Measurements from ENCODE around the gene TRMT1L.

Gene TRMT1L

DNA sequence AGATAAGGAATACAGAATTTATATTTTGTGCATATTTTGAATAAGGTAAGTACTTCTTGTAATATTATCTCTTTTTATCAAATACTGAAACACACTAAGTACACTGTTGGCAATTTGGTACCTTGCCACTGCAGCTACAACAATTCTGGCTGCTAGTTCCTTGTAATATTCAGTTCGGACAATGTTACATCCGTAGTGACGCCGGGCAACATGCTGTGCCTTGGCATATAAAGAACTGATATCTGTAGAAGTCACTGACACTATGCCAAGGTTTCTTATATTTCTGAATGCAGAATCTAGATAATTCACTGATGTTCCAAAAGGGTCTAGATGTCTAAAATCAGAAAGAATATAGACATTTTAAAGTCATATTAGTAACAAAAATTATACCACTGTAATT is 17.5 kb downstream of the TRMT1L start:
- TF ChIP-seq, protein P1, sequence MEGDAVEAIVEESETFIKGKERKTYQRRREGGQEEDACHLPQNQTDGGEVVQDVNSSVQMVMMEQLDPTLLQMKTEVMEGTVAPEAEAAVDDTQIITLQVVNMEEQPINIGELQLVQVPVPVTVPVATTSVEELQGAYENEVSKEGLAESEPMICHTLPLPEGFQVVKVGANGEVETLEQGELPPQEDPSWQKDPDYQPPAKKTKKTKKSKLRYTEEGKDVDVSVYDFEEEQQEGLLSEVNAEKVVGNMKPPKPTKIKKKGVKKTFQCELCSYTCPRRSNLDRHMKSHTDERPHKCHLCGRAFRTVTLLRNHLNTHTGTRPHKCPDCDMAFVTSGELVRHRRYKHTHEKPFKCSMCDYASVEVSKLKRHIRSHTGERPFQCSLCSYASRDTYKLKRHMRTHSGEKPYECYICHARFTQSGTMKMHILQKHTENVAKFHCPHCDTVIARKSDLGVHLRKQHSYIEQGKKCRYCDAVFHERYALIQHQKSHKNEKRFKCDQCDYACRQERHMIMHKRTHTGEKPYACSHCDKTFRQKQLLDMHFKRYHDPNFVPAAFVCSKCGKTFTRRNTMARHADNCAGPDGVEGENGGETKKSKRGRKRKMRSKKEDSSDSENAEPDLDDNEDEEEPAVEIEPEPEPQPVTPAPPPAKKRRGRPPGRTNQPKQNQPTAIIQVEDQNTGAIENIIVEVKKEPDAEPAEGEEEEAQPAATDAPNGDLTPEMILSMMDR (IDR thresholded peaks at IDR 0.05), result no peak
- Histone ChIP-seq H3K4me3 (ENCODE audit: low read depth in 1 of 2, low read length in 1 of 2) (no peak overlapping the region), H3K27me3 (no peaks in the 10 kb centered on the region), H3K36me3 (peaks cover 77% of the 10 kb centered on the region), H3K4me1 (ENCODE audit: control insufficient read depth in 1 of 2, insufficient read depth in 1 of 2, low read depth in 1 of 2, low read length in 1 of 2) (no peaks in the 10 kb centered on the region), H3K27ac (no peak overlapping the region), H3K9me3 (no peaks in the 10 kb centered on the region)

DNA sequence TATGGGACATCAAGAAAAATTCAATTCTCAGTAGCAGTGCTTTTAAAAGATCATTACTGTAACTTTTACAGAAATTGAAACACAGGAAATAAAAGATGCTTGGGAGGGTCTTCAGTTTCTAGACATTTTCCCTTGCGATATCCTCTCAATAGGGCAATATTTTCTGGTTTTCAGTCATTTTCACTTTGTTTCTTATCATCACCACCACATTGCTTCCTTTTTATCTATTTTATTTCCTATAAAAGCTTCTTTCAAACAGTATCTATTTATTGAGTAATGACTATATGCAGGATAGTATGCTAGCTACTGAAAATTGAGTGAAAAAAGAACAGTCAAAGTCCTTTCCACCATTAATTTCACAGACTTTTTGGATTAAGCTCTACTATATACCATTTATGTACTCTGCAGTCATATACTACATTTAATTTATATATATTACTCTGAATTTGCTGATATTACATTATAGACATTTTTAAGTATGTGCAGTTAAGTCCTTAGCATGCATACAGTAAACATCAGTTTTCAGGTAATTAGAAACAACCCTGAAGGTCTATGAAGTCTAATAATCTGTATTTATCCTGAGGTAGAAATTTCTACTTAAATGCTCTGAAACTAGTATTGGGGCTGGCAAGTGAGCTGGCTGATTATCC is 18.7 kb downstream of the TRMT1L start:
- TF ChIP-seq, protein P1 (IDR thresholded peaks at IDR 0.05), result no peak
- no peaks in the 10 kb centered on the region for H3K4me1 ChIP-seq (ENCODE audit: control insufficient read depth in 1 of 2, insufficient read depth in 1 of 2, low read depth in 1 of 2, low read length in 1 of 2)
- H3K27ac ChIP-seq, result no peak overlapping the region
- no peaks in the 10 kb centered on the region for H3K27me3 ChIP-seq
- H3K9me3 ChIP-seq, result no peaks in the 10 kb centered on the region
- no peak overlapping the region for H3K4me3 ChIP-seq (ENCODE audit: low read depth in 1 of 2, low read length in 1 of 2)
- H3K36me3 ChIP-seq, result peaks cover 78% of the 10 kb centered on the region

DNA sequence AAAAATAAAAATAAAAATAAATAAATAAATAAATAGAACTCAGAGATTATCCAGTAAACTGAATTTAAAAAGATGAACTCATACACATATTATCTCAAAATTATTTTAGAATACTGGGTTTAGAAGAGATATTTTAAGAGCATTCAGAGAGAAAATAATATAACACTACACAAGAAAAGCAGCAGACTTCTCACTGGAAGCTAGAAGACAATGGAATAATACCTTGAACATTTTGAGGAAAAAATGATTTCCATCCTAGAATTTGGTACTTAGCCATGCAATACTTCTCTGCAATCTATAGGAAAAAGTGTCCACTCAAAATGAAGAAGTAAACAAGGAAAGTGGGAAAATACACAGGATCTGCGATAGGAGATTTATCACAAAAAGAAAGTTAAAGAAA is 24.2 kb downstream of the TRMT1L start:
- Histone ChIP-seq H3K4me1 (ENCODE audit: control insufficient read depth in 1 of 2, insufficient read depth in 1 of 2, low read depth in 1 of 2, low read length in 1 of 2) (no peaks in the 10 kb centered on the region), H3K27me3 (no peaks in the 10 kb centered on the region)
- TF ChIP-seq, protein P1 (IDR thresholded peaks at IDR 0.05), result no peak

DNA sequence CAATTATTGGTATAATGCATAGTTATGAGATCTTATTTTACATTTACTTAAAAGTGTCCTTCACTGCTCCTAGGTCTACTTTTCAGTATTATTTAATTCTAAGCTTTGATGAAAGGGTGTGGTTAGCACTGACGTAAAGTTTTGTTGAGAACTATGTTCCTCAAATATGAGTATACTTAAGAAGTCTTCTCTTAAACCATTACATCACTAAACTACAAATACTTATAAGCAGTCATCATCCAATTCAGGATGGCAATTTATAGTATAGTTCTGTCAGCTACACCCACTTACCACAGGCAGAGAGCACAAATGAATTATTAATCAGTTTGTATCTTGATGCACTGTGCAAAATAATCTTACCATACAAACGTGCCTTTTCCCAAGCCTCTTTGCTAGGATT is 27.0 kb downstream of the TRMT1L start:
- Histone ChIP-seq H3K36me3 (peaks cover 81% of the 10 kb centered on the region), H3K4me3 (ENCODE audit: low read depth in 1 of 2, low read length in 1 of 2) (no peak overlapping the region), H3K27ac (no peak overlapping the region), H3K4me1 (ENCODE audit: control insufficient read depth in 1 of 2, insufficient read depth in 1 of 2, low read depth in 1 of 2, low read length in 1 of 2) (no peaks in the 10 kb centered on the region), H3K27me3 (no peaks in the 10 kb centered on the region), H3K9me3 (no peaks in the 10 kb centered on the region)
- TF ChIP-seq, protein P1 (IDR thresholded peaks at IDR 0.05), result no peak

More for the DNA sequence above, 24.2 kb downstream of the TRMT1L start:
- Histone ChIP-seq H3K36me3 (peaks cover 76% of the 10 kb centered on the region), H3K9me3 (no peaks in the 10 kb centered on the region), H3K4me3 (ENCODE audit: low read depth in 1 of 2, low read length in 1 of 2) (no peak overlapping the region), H3K27ac (no peak overlapping the region)

DNA sequence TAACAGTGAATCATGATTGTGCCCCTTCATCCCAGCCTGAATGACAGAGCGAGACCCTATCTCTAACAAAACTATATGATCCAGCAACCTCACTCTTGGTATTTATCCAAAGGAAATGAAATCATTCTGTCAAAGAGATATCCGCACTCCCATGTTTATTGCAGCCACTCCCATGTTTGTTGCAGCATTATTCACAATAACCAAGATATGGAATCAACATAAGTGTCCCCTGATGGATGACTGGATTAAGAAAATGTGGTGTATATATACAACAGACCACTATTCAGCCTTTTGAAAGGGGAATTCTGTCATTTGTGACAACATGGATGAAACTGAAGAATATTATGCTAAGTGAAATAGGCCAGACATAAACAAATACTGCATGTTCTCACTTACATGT is 44.4 kb downstream of the TRMT1L start:
- H3K27me3 ChIP-seq, result no peaks in the 10 kb centered on the region
- H3K4me3 ChIP-seq (ENCODE audit: low read depth in 1 of 2, low read length in 1 of 2), result no peak overlapping the region
- TF ChIP-seq, protein P1 (IDR thresholded peaks at IDR 0.05), result no peak
- no peaks in the 10 kb centered on the region for H3K4me1 ChIP-seq (ENCODE audit: control insufficient read depth in 1 of 2, insufficient read depth in 1 of 2, low read depth in 1 of 2, low read length in 1 of 2)
- no peak overlapping the region for H3K27ac ChIP-seq
- peaks cover 16% of the 10 kb centered on the region for H3K36me3 ChIP-seq
- peaks cover 12% of the 10 kb centered on the region for H3K9me3 ChIP-seq
